ENCODE data around the gene MEGF6.

MEGF6 gene

DNA sequence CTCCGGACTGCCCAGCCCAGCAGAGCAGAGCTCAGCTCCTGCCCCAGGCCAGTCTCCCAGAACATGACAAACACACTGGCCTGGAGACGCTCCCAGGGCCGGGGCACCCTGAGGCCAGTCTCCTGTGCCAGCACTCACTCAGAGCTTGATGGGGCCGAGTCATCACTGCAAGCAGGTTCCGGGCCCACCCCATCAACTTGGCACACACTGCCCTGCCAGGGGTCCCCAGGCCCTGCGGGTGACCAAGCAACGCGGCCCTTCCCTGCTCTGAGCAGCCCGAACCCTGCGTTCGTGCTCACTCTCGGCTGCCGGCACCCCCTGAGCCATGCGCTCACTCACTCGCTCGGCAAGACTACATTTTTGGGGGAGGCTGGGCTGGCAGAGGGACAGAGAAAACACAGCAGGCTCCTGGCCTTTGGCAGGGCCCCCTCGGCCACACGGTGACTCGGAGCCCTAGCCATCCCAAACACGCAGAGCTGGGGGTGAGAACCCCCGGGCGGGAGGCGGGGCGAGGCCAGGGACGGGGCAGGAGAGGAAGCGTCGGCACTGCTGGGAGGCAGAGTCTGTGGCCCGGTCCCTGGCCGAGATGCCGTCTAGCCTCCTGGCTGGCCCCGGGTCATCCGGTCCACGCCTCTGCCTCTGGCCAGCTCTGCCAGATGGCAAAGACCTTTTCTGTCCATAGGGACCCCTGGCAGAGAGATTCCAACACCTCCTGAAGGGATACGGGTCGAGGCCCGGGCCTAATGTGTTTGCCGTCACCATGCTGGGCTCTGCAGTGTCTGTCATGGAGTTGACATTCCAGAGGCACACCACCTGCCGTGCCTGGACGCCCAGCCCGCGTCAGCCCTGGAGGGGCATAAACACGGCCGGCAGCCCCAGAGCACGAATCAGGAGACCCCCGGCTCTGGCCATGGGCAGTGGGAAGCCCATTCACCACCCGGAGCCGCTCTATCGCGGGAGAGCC lies 68.0 kb downstream of the MEGF6 start:
- TF ChIP-seq, protein P1, sequence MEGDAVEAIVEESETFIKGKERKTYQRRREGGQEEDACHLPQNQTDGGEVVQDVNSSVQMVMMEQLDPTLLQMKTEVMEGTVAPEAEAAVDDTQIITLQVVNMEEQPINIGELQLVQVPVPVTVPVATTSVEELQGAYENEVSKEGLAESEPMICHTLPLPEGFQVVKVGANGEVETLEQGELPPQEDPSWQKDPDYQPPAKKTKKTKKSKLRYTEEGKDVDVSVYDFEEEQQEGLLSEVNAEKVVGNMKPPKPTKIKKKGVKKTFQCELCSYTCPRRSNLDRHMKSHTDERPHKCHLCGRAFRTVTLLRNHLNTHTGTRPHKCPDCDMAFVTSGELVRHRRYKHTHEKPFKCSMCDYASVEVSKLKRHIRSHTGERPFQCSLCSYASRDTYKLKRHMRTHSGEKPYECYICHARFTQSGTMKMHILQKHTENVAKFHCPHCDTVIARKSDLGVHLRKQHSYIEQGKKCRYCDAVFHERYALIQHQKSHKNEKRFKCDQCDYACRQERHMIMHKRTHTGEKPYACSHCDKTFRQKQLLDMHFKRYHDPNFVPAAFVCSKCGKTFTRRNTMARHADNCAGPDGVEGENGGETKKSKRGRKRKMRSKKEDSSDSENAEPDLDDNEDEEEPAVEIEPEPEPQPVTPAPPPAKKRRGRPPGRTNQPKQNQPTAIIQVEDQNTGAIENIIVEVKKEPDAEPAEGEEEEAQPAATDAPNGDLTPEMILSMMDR (IDR thresholded peaks at IDR 0.05; ENCODE audit: low read depth, low read length), result no peak
- Histone ChIP-seq H3K36me3 (no peaks in the 10 kb centered on the region), H3K9me3 (ENCODE audit: severe bottlenecking) (no peaks in the 10 kb centered on the region), H3K27me3 (ENCODE audit: insufficient read depth, low read depth, severe bottlenecking) (no peaks in the 10 kb centered on the region), H3K4me3 (ENCODE audit: low read depth, low read length) (no peak overlapping the region), H3K27ac (no peak overlapping the region)
- no peak for DNase-seq

DNA sequence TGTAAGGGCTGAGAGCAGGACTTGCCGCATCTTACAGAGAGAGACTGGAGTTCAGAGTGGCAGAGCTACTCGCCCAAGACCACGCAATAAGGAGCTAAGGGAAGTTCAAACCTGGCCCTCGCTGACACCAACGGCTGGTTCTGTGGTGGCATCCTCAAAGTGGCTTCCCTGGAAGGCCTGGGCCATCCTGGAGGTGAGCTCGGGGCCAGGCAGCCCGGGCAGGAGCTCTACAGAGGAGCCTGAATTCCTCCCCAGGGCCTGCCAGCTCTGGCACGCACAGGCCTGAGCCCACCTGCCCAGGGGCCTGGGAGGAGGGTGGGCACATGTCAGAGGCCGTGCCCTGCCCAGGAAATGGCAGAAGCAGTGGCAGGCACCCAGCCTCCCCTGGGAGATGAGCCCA lies 68.6 kb downstream of the MEGF6 start:
- Histone ChIP-seq H3K27me3 (ENCODE audit: insufficient read depth, low read depth, severe bottlenecking) (no peaks in the 10 kb centered on the region), H3K4me3 (ENCODE audit: low read depth, low read length) (no peak overlapping the region), H3K9me3 (ENCODE audit: severe bottlenecking) (no peaks in the 10 kb centered on the region), H3K27ac (no peak overlapping the region), H3K36me3 (no peaks in the 10 kb centered on the region)
- DNase-seq, result no peak
- TF ChIP-seq, protein P1 (IDR thresholded peaks at IDR 0.05; ENCODE audit: low read depth, low read length), result no peak

DNA sequence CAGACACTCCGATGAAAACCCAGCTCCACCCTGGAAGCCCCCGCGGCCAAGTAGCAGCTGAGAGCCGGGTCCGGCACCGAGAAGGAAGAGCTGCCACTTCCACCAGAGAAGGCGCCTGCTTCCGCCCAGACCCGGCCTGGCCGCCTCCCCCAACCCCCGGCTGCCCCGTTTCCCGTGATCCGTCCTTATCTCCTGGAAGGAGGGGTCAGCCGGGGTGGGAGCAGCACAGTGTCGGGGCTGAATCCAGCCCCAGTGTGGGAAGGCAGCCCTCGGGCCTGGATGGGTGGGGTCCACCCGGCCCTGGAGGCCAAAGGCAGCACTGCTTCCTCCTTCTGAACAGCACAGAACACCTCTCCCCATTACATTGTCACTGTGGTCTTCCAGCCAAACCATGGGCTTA lies 69.4 kb downstream of the MEGF6 start:
- H3K27ac ChIP-seq, result no peak overlapping the region
- TF ChIP-seq, protein P1 (IDR thresholded peaks at IDR 0.05; ENCODE audit: low read depth, low read length), result no peak

DNA sequence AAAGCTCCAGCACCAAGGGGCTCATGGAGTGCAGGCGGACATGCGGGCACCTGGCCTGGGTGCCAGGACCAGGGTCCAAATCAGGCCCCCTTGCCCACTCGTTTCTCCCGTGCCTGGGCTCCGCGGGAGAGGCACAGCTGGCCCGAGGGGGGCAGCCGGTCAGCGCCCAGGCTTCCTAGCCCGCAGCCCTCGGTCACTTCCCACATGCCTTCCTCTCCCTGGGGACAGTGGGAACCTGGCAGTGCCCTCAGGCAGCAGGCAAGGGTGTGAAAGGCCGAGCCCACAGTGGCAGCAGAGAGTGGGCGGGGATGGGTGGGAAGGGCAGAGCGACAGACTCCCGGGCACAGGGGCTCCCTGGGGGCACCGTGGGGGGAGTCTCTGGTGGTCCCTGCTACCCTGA lies 69.8 kb downstream of the MEGF6 start:
- no peak for DNase-seq
- no peaks in the 10 kb centered on the region for H3K36me3 ChIP-seq
- H3K4me3 ChIP-seq (ENCODE audit: low read depth, low read length), result no peak overlapping the region
- TF ChIP-seq, protein P1 (IDR thresholded peaks at IDR 0.05; ENCODE audit: low read depth, low read length), result no peak
- H3K27ac ChIP-seq, result no peak overlapping the region
- H3K27me3 ChIP-seq (ENCODE audit: insufficient read depth, low read depth, severe bottlenecking), result no peaks in the 10 kb centered on the region
- H3K9me3 ChIP-seq (ENCODE audit: severe bottlenecking), result no peaks in the 10 kb centered on the region

More for the DNA sequence above, 69.4 kb downstream of the MEGF6 start:
- Histone ChIP-seq H3K27me3 (ENCODE audit: insufficient read depth, low read depth, severe bottlenecking) (no peaks in the 10 kb centered on the region), H3K9me3 (ENCODE audit: severe bottlenecking) (no peaks in the 10 kb centered on the region), H3K4me3 (ENCODE audit: low read depth, low read length) (no peak overlapping the region), H3K36me3 (no peaks in the 10 kb centered on the region)
- DNase-seq, result peak; percentile 43

DNA sequence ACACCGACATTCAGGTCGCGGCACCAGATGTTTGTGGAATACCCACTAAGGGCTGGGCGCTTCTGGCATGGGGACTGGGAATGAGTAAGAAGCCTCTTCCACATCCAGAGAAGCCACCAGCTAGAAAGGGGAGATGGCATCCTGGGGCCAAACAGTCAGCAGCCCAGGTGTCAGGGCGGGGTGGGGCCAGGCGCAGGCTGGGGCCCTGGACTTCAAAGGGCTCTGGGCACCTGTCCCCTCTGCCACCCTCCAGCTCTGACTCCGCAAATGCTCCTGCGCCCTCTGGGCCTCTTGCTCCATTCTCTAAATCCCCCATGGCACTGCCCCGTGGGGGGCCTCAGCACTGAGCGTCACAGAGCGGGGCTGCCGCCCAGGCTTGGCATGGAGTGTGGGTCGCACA lies 70.4 kb downstream of the MEGF6 start:
- no peak overlapping the region for H3K27ac ChIP-seq
- H3K36me3 ChIP-seq, result no peaks in the 10 kb centered on the region
- no peak overlapping the region for H3K4me3 ChIP-seq (ENCODE audit: low read depth, low read length)
- no peaks in the 10 kb centered on the region for H3K27me3 ChIP-seq (ENCODE audit: insufficient read depth, low read depth, severe bottlenecking)
- DNase-seq, result no peak
- H3K9me3 ChIP-seq (ENCODE audit: severe bottlenecking), result no peaks in the 10 kb centered on the region
- TF ChIP-seq, protein P1 (IDR thresholded peaks at IDR 0.05; ENCODE audit: low read depth, low read length), result no peak

Data from WERI-Rb-1 (cell line).